ENCODE data around the gene ATAT1. TPM values are rescaled to one million over a fixed set of nuclear protein-coding genes. Genes with fewer than 3 reads are reported as not detected.

ATAT1 gene
- total RNA-seq, 1 donor = 4.7 TPM

DNA sequence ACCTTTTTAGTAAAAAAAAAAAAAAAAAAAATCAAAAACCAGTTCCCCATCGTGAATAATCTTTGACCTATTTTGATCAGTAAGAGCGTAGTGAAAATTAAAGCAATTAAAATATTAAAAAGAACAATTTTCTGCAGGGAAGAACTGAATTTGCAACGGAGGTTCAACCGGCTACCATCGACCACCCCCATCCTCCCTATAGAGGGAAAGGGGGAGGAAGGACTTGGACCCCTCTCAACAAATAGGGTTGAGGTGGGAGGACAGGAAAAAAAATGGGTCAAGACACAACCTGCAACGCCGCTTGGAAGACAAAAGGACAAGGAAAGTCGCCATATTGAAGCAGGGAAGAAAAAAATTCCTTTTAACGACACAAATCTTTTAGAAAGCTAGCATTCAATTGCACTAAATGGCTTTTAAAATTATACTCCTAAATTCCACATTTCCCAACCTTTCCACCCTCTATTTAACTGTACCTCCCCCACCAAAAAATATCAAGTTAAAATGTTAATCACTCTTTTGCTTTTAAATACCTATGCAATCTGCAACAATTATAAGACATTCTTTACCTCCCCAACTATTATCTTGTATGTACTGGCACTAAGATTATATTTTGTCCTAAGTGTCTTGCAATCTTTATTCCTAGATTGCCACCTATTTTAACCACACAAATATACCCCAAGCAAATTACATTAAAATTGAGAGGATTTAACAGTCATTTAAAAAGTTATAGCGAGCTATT is 11.3 kb upstream of the ATAT1 start:
- peak overlapping the region; percentile 86 for H3K4me2 ChIP-seq (ENCODE audit: insufficient read depth, low read length)
- H4K20me1 ChIP-seq (ENCODE audit: insufficient read depth, low read length) = peaks cover 36% of the 10 kb centered on the region
- H3K36me3 ChIP-seq (ENCODE audit: insufficient read depth, low read length) = peaks cover 38% of the 10 kb centered on the region
- H3K4me3 ChIP-seq (ENCODE audit: insufficient read depth, low read length) = peak overlapping the region; percentile 95
- H3K4me1 ChIP-seq (ENCODE audit: insufficient read depth, low read length) = peaks cover 54% of the 10 kb centered on the region
- H3K27ac ChIP-seq (ENCODE audit: low read depth, low read length) = peak overlapping the region; percentile 99
- TF ChIP-seq, protein P1, sequence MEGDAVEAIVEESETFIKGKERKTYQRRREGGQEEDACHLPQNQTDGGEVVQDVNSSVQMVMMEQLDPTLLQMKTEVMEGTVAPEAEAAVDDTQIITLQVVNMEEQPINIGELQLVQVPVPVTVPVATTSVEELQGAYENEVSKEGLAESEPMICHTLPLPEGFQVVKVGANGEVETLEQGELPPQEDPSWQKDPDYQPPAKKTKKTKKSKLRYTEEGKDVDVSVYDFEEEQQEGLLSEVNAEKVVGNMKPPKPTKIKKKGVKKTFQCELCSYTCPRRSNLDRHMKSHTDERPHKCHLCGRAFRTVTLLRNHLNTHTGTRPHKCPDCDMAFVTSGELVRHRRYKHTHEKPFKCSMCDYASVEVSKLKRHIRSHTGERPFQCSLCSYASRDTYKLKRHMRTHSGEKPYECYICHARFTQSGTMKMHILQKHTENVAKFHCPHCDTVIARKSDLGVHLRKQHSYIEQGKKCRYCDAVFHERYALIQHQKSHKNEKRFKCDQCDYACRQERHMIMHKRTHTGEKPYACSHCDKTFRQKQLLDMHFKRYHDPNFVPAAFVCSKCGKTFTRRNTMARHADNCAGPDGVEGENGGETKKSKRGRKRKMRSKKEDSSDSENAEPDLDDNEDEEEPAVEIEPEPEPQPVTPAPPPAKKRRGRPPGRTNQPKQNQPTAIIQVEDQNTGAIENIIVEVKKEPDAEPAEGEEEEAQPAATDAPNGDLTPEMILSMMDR (IDR thresholded peaks at IDR 0.05; ENCODE audit: extremely low read depth, low read depth, low read length) = no peak
- H3K79me2 ChIP-seq (ENCODE audit: insufficient read depth, low read length) = peaks cover 50% of the 10 kb centered on the region
- DNase-seq (ENCODE audit: insufficient read length, low spot score, missing footprints) = no peak
- H3K27me3 ChIP-seq (ENCODE audit: insufficient read depth, low read length) = no peaks in the 10 kb centered on the region
- H2AFZ ChIP-seq (ENCODE audit: low read length) = no peak overlapping the region
- no peaks in the 10 kb centered on the region for H3K9me3 ChIP-seq (ENCODE audit: low read depth, low read length)

DNA sequence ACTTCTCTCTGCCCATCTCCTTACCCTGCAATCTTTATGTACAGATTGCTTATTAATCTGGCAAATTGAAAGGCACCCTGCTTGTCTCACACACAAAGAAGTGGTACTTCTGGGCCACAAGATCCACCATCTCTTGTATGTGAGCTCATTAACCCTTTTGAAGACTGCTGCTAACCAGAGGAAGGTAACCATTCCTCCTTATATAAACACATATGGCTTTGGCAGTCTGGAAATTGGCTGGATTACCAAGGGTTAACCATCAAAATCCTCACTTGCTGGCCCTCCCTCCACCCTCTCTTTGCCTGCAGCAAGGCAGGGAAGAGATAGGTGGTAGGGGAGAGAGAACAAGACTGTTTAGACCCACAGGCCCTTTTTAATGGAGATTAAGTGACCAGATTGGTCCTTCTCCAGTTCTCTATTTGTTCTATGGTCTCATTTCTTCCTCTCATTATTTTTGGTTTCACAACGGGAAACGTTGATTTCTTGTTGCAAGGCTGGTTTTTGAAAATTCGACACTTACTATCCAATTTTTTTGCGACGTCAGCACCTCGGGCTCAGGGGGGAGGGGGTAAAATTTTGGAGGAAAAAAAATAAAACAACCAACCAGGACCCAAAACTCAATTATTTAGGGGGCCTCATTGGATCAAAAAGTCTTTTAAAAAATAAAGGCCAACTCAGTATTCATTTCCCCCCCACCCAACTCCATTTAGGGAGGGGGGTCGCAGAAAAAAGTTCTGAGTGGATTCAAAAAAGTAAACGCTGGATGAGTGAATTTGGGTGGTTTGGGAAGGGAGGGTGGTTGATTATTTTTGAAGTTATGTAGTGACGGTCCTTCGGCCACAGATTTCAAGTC is 10.5 kb upstream of the ATAT1 start:
- Histone ChIP-seq H3K27ac (ENCODE audit: low read depth, low read length) (peak overlapping the region; percentile 99), H3K4me1 (ENCODE audit: insufficient read depth, low read length) (peaks cover 50% of the 10 kb centered on the region), H3K79me2 (ENCODE audit: insufficient read depth, low read length) (peaks cover 46% of the 10 kb centered on the region), H3K36me3 (ENCODE audit: insufficient read depth, low read length) (peaks cover 36% of the 10 kb centered on the region), H3K9me3 (ENCODE audit: low read depth, low read length) (no peaks in the 10 kb centered on the region), H3K27me3 (ENCODE audit: insufficient read depth, low read length) (no peaks in the 10 kb centered on the region), H4K20me1 (ENCODE audit: insufficient read depth, low read length) (peaks cover 33% of the 10 kb centered on the region), H3K4me2 (ENCODE audit: insufficient read depth, low read length) (peak overlapping the region; percentile 86), H2AFZ (ENCODE audit: low read length) (no peak overlapping the region), H3K4me3 (ENCODE audit: insufficient read depth, low read length) (peak overlapping the region; percentile 95)
- TF ChIP-seq, protein P1 (IDR thresholded peaks at IDR 0.05; ENCODE audit: extremely low read depth, low read depth, low read length) = no peak
- no peak for DNase-seq (ENCODE audit: insufficient read length, low spot score, missing footprints)

DNA sequence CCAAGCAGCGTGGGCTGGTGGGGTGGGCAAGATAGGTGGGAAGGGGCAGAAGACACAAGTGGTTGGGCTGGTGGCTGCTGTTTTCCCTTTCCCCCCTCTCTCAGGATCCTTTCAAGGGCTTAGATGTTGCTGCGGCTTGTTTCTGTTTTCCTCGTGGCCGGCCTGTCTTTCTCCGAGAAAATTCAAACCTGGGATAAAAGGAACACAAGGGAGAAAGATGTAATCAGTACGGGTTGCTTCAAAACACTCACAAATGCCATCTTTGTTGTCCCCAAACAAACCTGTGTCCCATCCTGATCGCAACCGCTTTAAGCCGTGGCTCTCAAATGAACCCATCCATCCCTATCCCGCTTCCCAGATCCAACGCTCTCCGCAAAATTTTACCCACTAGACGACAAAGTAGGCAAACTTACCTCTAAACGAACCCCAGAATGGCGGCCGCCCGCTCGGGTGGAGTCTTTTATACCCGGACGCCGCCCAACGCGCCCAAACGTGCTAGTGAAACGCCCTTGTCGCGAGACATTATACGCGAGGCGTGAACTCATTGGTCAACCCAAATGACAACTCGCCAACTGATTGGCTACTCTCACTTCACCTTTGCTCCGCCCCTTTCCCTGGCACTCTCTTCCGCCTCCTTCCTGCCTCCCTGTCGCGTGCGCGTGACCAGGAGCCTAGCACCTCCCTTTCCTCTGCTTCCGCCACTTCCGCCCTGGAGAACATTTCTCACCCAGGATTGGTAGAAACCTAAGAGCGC is 9.7 kb upstream of the ATAT1 start, which contains the start of gene PPP1R10:
Gene PPP1R10, minus strand, starts transcription at position 433 of the 754 bp plus-strand sequence. CDS start 7,299 bp downstream, outside the sequence.
- Histone ChIP-seq H4K20me1 (ENCODE audit: insufficient read depth, low read length) (peaks cover 26% of the 10 kb centered on the region), H3K27me3 (ENCODE audit: insufficient read depth, low read length) (no peaks in the 10 kb centered on the region), H3K4me1 (ENCODE audit: insufficient read depth, low read length) (peaks cover 44% of the 10 kb centered on the region), H3K79me2 (ENCODE audit: insufficient read depth, low read length) (peaks cover 40% of the 10 kb centered on the region), H3K9me3 (ENCODE audit: low read depth, low read length) (no peaks in the 10 kb centered on the region), H3K4me2 (ENCODE audit: insufficient read depth, low read length) (peak within 1 kb of the TSS; percentile 98), H2AFZ (ENCODE audit: low read length) (peak within 1 kb of the TSS; percentile 96), H3K36me3 (ENCODE audit: insufficient read depth, low read length) (peaks cover 36% of the 10 kb centered on the region), H3K4me3 (ENCODE audit: insufficient read depth, low read length) (peak within 1 kb of the TSS; percentile 98), H3K27ac (ENCODE audit: low read depth, low read length) (peak within 1 kb of the TSS; percentile 99)
- TF ChIP-seq, protein P1 (IDR thresholded peaks at IDR 0.05; ENCODE audit: extremely low read depth, low read depth, low read length) = no peak
- DNase-seq (ENCODE audit: insufficient read length, low spot score, missing footprints) = peak; percentile 88
